Measurements from ENCODE around the gene TKTL1. TPM values are rescaled to one million over a fixed set of nuclear protein-coding genes. Genes with fewer than 3 reads are reported as not detected.

The TKTL1 gene
- total and polyA plus RNA-seq, 12 donors = 2.6 to 14.1 (median 7.3) TPM

DNA sequence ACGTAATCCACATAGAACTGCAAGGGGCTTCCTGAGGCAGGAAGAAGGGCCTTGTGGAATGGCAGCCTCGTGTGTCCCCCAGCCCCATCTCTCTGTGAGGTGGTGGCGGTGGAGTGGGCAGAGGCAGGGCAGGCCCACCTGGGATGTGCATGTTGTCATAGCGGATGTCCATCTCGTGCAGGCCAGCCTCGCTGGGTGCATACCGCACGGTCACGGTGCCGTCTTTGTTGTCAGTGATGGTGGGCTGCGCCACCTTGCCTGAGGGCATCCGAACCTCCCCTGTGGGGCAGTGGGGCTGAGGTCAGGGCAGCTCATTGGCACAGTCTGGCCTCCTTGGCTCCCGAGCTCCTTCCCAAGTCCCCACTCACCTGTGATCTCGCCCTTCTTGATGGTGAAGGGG, 58.4 kb downstream of the TKTL1 start:
- Histone ChIP-seq H3K27me3 (no peaks in the 10 kb centered on the region), H3K36me3 (peaks cover 0 to 100% (median 50%) of the 10 kb centered on the region in 9 donors), H3K27ac (no peak overlapping the region), H3K4me1 (peaks cover 0 to 29% (median 6%) of the 10 kb centered on the region in 9 donors), H3K9me3 (no peaks in the 10 kb centered on the region), H3K4me3 (no peak overlapping the region)
- WGBS, 2 donors = 68% methylated on average over 14 of the region's 14 CpGs
- intact Hi-C loops (cut with DNase I) = no loop called here
- ATAC-seq (no peak), DNase-seq (no peak)
- TF ChIP-seq, protein P1, sequence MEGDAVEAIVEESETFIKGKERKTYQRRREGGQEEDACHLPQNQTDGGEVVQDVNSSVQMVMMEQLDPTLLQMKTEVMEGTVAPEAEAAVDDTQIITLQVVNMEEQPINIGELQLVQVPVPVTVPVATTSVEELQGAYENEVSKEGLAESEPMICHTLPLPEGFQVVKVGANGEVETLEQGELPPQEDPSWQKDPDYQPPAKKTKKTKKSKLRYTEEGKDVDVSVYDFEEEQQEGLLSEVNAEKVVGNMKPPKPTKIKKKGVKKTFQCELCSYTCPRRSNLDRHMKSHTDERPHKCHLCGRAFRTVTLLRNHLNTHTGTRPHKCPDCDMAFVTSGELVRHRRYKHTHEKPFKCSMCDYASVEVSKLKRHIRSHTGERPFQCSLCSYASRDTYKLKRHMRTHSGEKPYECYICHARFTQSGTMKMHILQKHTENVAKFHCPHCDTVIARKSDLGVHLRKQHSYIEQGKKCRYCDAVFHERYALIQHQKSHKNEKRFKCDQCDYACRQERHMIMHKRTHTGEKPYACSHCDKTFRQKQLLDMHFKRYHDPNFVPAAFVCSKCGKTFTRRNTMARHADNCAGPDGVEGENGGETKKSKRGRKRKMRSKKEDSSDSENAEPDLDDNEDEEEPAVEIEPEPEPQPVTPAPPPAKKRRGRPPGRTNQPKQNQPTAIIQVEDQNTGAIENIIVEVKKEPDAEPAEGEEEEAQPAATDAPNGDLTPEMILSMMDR (IDR thresholded peaks at IDR 0.05) = no peak

- TF ChIP-seq, protein P1 (IDR thresholded peaks at IDR 0.05) = no peak
- DNase-seq (no peak), ATAC-seq (no peak)
- Histone ChIP-seq H3K4me1 (peaks cover 0 to 29% (median 6%) of the 10 kb centered on the region in 9 donors), H3K27me3 (no peaks in the 10 kb centered on the region), H3K9me3 (no peaks in the 10 kb centered on the region), H3K4me3 (no peak overlapping the region), H3K36me3 (peaks cover 0 to 100% (median 49%) of the 10 kb centered on the region in 9 donors), H3K27ac (no peak overlapping the region)
- intact Hi-C loops (cut with DNase I) = no loop called here
- WGBS, 2 donors = 75 to 81% methylated on average over 6 to 13 of the region's 13 CpGs
These were observed 58.9 kb downstream of the TKTL1 start for GRCh38 chrX:154354516-154354915.

DNA sequence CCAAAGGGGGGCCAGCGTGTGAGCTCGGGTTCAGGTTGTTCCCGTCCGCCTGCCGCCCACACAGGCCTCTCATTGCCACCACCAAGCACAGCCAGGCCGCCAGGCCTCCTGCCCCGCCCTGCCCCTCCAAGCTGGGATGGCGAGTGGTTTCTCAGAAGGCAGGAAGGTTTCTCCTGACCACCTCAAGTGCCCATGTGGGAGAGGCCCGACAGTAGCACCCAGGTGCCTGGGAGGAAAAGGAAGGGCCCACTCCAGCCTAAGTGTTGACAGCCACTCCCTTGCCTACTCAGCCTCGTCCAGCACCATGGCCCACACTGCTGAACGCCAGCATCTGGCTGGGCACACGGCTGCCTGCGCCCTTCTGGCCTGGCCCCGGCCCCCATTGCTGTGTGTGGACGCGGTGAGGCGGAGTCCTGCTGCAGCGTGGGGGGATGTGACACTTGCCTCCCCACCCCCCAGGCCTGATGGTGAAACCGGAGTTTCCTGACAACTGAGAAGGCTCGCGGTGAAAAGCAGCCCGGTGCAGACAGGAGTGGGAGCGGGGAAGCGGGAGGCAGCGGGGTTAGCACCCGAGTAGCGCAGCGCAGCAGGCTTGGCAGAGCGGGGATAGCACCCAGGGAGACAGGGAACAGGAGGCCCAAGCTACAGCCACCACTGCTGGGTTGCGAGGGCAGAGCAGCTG, 59.6 kb downstream of the TKTL1 start:
- TF ChIP-seq, protein P1 (IDR thresholded peaks at IDR 0.05) = no peak
- 61 to 71% methylated on average over 24 to 30 of the region's 30 CpGs for whole genome bisulfite sequencing, 2 donors
- intact Hi-C loops (cut with DNase I) = no loop called here
- Histone ChIP-seq H3K4me1 (peaks cover 0 to 34% (median 6%) of the 10 kb centered on the region in 9 donors), H3K9me3 (no peaks in the 10 kb centered on the region), H3K4me3 (no peak overlapping the region), H3K36me3 (peaks cover 0 to 100% (median 51%) of the 10 kb centered on the region in 9 donors), H3K27me3 (no peaks in the 10 kb centered on the region), H3K27ac (no peak overlapping the region)
- DNase-seq = no peak
- peak in 2 of 8 donors; percentile 1 to 9 for ATAC-seq

- ATAC-seq (peak in 2 of 8 donors; percentile 5 to 9), DNase-seq (no peak)
- peaks cover 0 to 100% (median 54%) of the 10 kb centered on the region in 9 donors for H3K36me3 ChIP-seq
- H3K27me3 ChIP-seq = no peaks in the 10 kb centered on the region
- H3K9me3 ChIP-seq = no peaks in the 10 kb centered on the region
- H3K27ac ChIP-seq = no peak overlapping the region
- WGBS, 2 donors = 30 to 54% methylated on average over 4 to 12 of the region's 12 CpGs
- H3K4me3 ChIP-seq = no peak overlapping the region
- intact Hi-C loops (cut with DNase I) = no loop called here
- TF ChIP-seq, protein P1 (IDR thresholded peaks at IDR 0.05) = no peak
- peaks cover 0 to 39% (median 6%) of the 10 kb centered on the region in 9 donors for H3K4me1 ChIP-seq
These were observed 60.2 kb downstream of the TKTL1 start for GRCh38 chrX:154355776-154356140.

All from heart right ventricle (tissue), 16 donors.